H1 (cell line): ENCODE data around the gene RDH12. TPM values are rescaled to one million over a fixed set of nuclear protein-coding genes. Genes with fewer than 3 reads are reported as not detected.

Source experiments
- CTCF ChIA-PET: fragments of 300-600 bp; sonication (Branson Sonifier 250); formaldehyde crosslinking; loops from one replicate; lab custom pipeline; 2021; ENCODE audit not compliant: partially characterized antibody; lab: Charles Lee
- POLR2A ChIA-PET: fragments of 300-600 bp; sonication (Branson Sonifier 250); formaldehyde crosslinking; loops from one replicate; lab custom pipeline; 2021; ENCODE audit warnings: inconsistent platforms; ENCODE audit not compliant: partially characterized antibody; lab: Charles Lee
- DNase-seq, 2 experiments: peaks; one replicate each; pipeline versions ENCODE4 v3.0.0 to v3.0.0-alpha.2; 2010 to 2022; ENCODE audit warnings: low spot score in 2 of 2, low read depth in 1 of 2, mixed read lengths in 1 of 2
- FAIRE-seq: peaks from 2 replicates; lab custom pipeline; 2011; peaks lifted over from hg19 to GRCh38; lab: Jason Lieb, UNC
- H2AFZ ChIP-seq: 2 replicates; pipeline ENCODE4 v1.8.1; 2012; ENCODE audit warnings: low read length, inconsistent platforms
- H2AK5ac ChIP-seq: 2 replicates; pipeline ENCODE4 v1.6.1; 2013; ENCODE audit warnings: low read depth, low read length
- H2BK120ac ChIP-seq: replicated peaks from 2 replicates; pipeline ENCODE3; 2013; ENCODE audit warnings: low read depth, low read length, inconsistent platforms
- H2BK12ac ChIP-seq: 2 replicates; pipeline ENCODE4 v1.6.1; 2013; ENCODE audit warnings: low read depth, low read length
- H2BK15ac ChIP-seq: 2 replicates; pipeline ENCODE4 v1.6.1; 2013; ENCODE audit warnings: low read length
- H2BK20ac ChIP-seq: 2 replicates; pipeline ENCODE4 v1.6.1; 2013; ENCODE audit warnings: low read length
- H2BK5ac ChIP-seq: 2 replicates; pipeline ENCODE4 v1.6.1; 2013; ENCODE audit warnings: low read depth, low read length
- H3K14ac ChIP-seq: 2 replicates; pipeline ENCODE4 v1.6.1; 2013; ENCODE audit warnings: inconsistent platforms; ENCODE audit not compliant: insufficient read length
- H3K18ac ChIP-seq: 2 replicates; pipeline ENCODE4 v1.6.1; 2013; ENCODE audit warnings: low read length; ENCODE audit errors: extremely low read depth
- H3K23ac ChIP-seq: 2 replicates; pipeline ENCODE4 v1.6.1; 2013; ENCODE audit warnings: inconsistent platforms; ENCODE audit not compliant: insufficient read length
- H3K23me2 ChIP-seq: 2 replicates; pipeline ENCODE4 v1.6.1; 2013; ENCODE audit warnings: low read depth, low read length
- H3K27ac ChIP-seq: 2 replicates; pipeline ENCODE4 v1.6.1; 2011; ENCODE audit warnings: low read depth, low read length, inconsistent platforms
- H3K27me3 ChIP-seq, 4 experiments: replicated peaks in 1 of 4; 1 replicate in 1 of 4; 2 replicates in 3 of 4; pipeline versions ENCODE4 v1.6.1 to v1.8.1; 2011 to 2013; ENCODE audit warnings: low read length in 3 of 4, mild to moderate bottlenecking in 3 of 4, inconsistent platforms in 2 of 4, mixed read lengths in 2 of 4, moderate library complexity in 1 of 4; ENCODE audit not compliant: control insufficient read depth in 3 of 4, insufficient read depth in 3 of 4; ENCODE audit errors: extremely low read depth in 1 of 4
- H3K36me3 ChIP-seq, 4 experiments: 2 replicates each; pipeline versions ENCODE4 v1.6.1 to v1.8.1; 2011 to 2013; ENCODE audit warnings: mild to moderate bottlenecking in 4 of 4, low read length in 3 of 4, moderate library complexity in 2 of 4, control low read depth in 1 of 4, inconsistent platforms in 1 of 4; ENCODE audit not compliant: insufficient read depth in 4 of 4, control insufficient read depth in 2 of 4
- H3K4ac ChIP-seq: replicated peaks from 2 replicates; pipeline ENCODE3; 2013; ENCODE audit warnings: low read length, low read depth, mixed read lengths, inconsistent platforms; ENCODE audit not compliant: insufficient read length
- H3K4me1 ChIP-seq, 4 experiments: replicated peaks in 1 of 4; 1 replicate in 1 of 4; 2 replicates in 3 of 4; pipeline versions ENCODE4 v1.6.1 to v1.8.1; 2011 to 2013; ENCODE audit warnings: low read length in 3 of 4, inconsistent platforms in 2 of 4, mixed read lengths in 1 of 4; ENCODE audit not compliant: insufficient read depth in 4 of 4, control insufficient read depth in 3 of 4
- H3K4me2 ChIP-seq, 2 experiments: 2 replicates each; pipeline versions ENCODE4 v1.6.1 to v1.8.1; 2011 to 2013; ENCODE audit warnings: low read depth in 2 of 2, low read length in 2 of 2, control low read depth in 1 of 2, inconsistent platforms in 1 of 2, mild to moderate bottlenecking in 1 of 2; ENCODE audit not compliant: insufficient read depth in 1 of 2
- H3K4me3 ChIP-seq, 4 experiments: fragments of 200-600, 300-600 bp in 1 of 4; sonication (generic), shearing (Covaris generic), sonication (Bioruptor Twin) in 1 of 4; 2 replicates each; pipeline versions ENCODE4 v1.5.1 to v1.8.1; 2011 to 2016; ENCODE audit warnings: low read length in 4 of 4, low read depth in 3 of 4, control low read depth in 2 of 4, inconsistent platforms in 2 of 4, mild to moderate bottlenecking in 2 of 4, mixed read lengths in 1 of 4, moderate library complexity in 1 of 4; ENCODE audit not compliant: insufficient read depth in 2 of 4; ENCODE audit errors: extremely low read depth in 1 of 4
- H3K56ac ChIP-seq: replicated peaks from 2 replicates; pipeline ENCODE3; 2013; ENCODE audit warnings: low read depth, mild to moderate bottlenecking, mixed read lengths, low read length, inconsistent platforms; ENCODE audit not compliant: insufficient read length
- H3K79me1 ChIP-seq: 2 replicates; pipeline ENCODE4 v1.6.1; 2013; ENCODE audit warnings: low read depth, low read length, control low read depth
- H3K79me2 ChIP-seq, 2 experiments: 2 replicates each; pipeline versions ENCODE4 v1.6.1 to v1.8.1; 2012 to 2013; ENCODE audit warnings: low read length in 2 of 2, mild to moderate bottlenecking in 2 of 2, inconsistent platforms in 1 of 2; ENCODE audit not compliant: insufficient read depth in 2 of 2, control insufficient read depth in 1 of 2
- H3K9ac ChIP-seq, 4 experiments: replicated peaks in 1 of 4; 1 replicate in 1 of 4; 2 replicates in 3 of 4; pipeline versions ENCODE4 v1.6.1 to v1.8.1; 2011 to 2013; ENCODE audit warnings: low read depth in 3 of 4, low read length in 3 of 4, control low read depth in 2 of 4, mild to moderate bottlenecking in 2 of 4, moderate library complexity in 2 of 4, inconsistent platforms in 1 of 4; ENCODE audit errors: extremely low read depth in 1 of 4
- H3K9me3 ChIP-seq, 2 experiments: 2 replicates each; pipeline versions ENCODE4 v1.6.1 to v1.8.1; 2012 to 2013; ENCODE audit warnings: mild to moderate bottlenecking in 2 of 2, moderate library complexity in 2 of 2, control low read depth in 1 of 2, inconsistent platforms in 1 of 2, low read depth in 1 of 2, low read length in 1 of 2, mixed read lengths in 1 of 2; ENCODE audit not compliant: insufficient read depth in 2 of 2
- H4K20me1 ChIP-seq, 2 experiments: replicated peaks in 1 of 2; 2 replicates each; pipeline versions ENCODE3 to v1.8.1; 2011 to 2013; ENCODE audit warnings: inconsistent platforms in 2 of 2, low read length in 2 of 2, mild to moderate bottlenecking in 1 of 2; ENCODE audit not compliant: insufficient read depth in 2 of 2, control insufficient read depth in 1 of 2
- H4K5ac ChIP-seq: 2 replicates; pipeline ENCODE4 v1.6.1; 2013; ENCODE audit warnings: low read length, low read depth, mixed read lengths, inconsistent platforms; ENCODE audit not compliant: insufficient read length
- H4K8ac ChIP-seq: 2 replicates; pipeline ENCODE4 v1.8.0; 2013; ENCODE audit warnings: mild to moderate bottlenecking, moderate library complexity, low read length, inconsistent platforms; ENCODE audit not compliant: insufficient read depth; ENCODE audit errors: extremely low read depth
- H4K91ac ChIP-seq: replicated peaks from 2 replicates; pipeline ENCODE3; 2013; ENCODE audit warnings: low read length, mixed read lengths, inconsistent platforms; ENCODE audit not compliant: insufficient read length
- BCL11A ChIP-seq, 2 experiments: IDR thresholded peaks; one replicate each; pipeline ENCODE4 v1.6.1; 2011; ENCODE audit warnings: low read depth in 2 of 2, low read length in 2 of 2, mild to moderate bottlenecking in 2 of 2
- GTF2F1 ChIP-seq: IDR thresholded peaks from 2 replicates; pipeline ENCODE4 v1.6.1; 2012; ENCODE audit warnings: low read depth, low read length, improper control_type of control experiment, borderline replicate concordance
- KDM4A ChIP-seq: IDR thresholded peaks from one replicate; pipeline ENCODE4 v1.7.1; 2012; ENCODE audit warnings: low read depth, mild to moderate bottlenecking, moderate library complexity, low read length, inconsistent platforms; ENCODE audit not compliant: severe bottlenecking
- KDM5A ChIP-seq: fragments of 200-600 bp; IDR thresholded peaks from 2 replicates; pipeline ENCODE4 v1.7.1; 2012; ENCODE audit warnings: mild to moderate bottlenecking, low read length, inconsistent platforms, mixed read lengths
- RAD21 ChIP-seq, 2 experiments: IDR thresholded peaks in 1 of 2; conservative IDR thresholded peaks in 1 of 2; 2 replicates each; pipeline ENCODE4 v1.6.1; 2011; ENCODE audit warnings: low read depth in 2 of 2, low read length in 2 of 2, improper control_type of control experiment in 1 of 2, inconsistent platforms in 1 of 2, mild to moderate bottlenecking in 1 of 2, moderate library complexity in 1 of 2
- SIN3A ChIP-seq, 2 experiments: IDR thresholded peaks in 1 of 2; conservative IDR thresholded peaks in 1 of 2; 2 replicates each; pipeline ENCODE4 v1.6.1; 2011 to 2012; ENCODE audit warnings: low read length in 2 of 2, improper control_type of control experiment in 1 of 2, low read depth in 1 of 2, mild to moderate bottlenecking in 1 of 2
- SIX5 ChIP-seq: IDR thresholded peaks from 2 replicates; pipeline ENCODE4 v1.6.1; 2011; ENCODE audit warnings: mild to moderate bottlenecking, low read depth, low read length
- SP1 ChIP-seq: IDR thresholded peaks from 2 replicates; pipeline ENCODE4 v1.6.1; 2011; ENCODE audit warnings: low read depth, low read length
- SUZ12 ChIP-seq: fragments of 200-600 bp; sonication (generic); IDR thresholded peaks from 2 replicates; pipeline ENCODE4 v1.6.1; 2012; ENCODE audit warnings: mild to moderate bottlenecking, inconsistent platforms, low read length, moderate library complexity, mixed read lengths
- TBP ChIP-seq: IDR thresholded peaks from 2 replicates; pipeline ENCODE4 v1.6.1; 2011; ENCODE audit warnings: low read depth, low read length, improper control_type of control experiment
- TEAD4 ChIP-seq: IDR thresholded peaks from 2 replicates; pipeline ENCODE4 v1.6.1; 2012; ENCODE audit warnings: low read depth, low read length, inconsistent platforms, mixed read lengths
- YY1 ChIP-seq: IDR thresholded peaks from 2 replicates; pipeline ENCODE4 v1.6.1; 2011; ENCODE audit warnings: low read depth, mild to moderate bottlenecking, low read length
- WGBS, 2 experiments: shearing (Covaris generic) in 1 of 2; methylation state at CpG; one replicate each; pipeline versions ENCODE4 v1.1.6 to v1.1.7; 2013 to 2015; ENCODE audit warnings: low lambda C conversion rate in 2 of 2, mixed read lengths in 2 of 2, inconsistent platforms in 1 of 2, low coverage in 1 of 2, missing lambda C conversion rate in 1 of 2; ENCODE audit not compliant: insufficient replicate concordance in 2 of 2, insufficient coverage in 1 of 2, insufficient read length in 1 of 2; ENCODE audit errors: extremely low coverage in 1 of 2, missing lambda C conversion rate in 1 of 2; 5-methylcytosine and 5-hydroxymethylcytosine counted together
- polyA plus RNA-seq, 7 experiments: library from polyadenylated mRNA; depleted of rRNA in 3 of 7; stranded (reverse) in 5 of 7; unstranded in 2 of 7; fragments of >200 nt in 5 of 7; fragments of 200-250 nt in 2 of 7; gene quantifications; 1 replicate in 5 of 7; 2 replicates in 1 of 7; 4 replicates in 1 of 7; pipeline versions ENCODE4 v1.2.1 to v1.2.3, GENCODE V29; 2011 to 2013; ENCODE audit warnings: missing spikeins in 2 of 7, mixed read lengths in 2 of 7
- total RNA-seq: library from RNA; stranded (reverse); fragmentation: NEBNext Ultra II Directional; extraction: Animal tissue kit (Norgen Biotek cat#: 25700); gene quantifications from 2 replicates; pipeline ENCODE4 v1.2.1, GENCODE V29; 2021

RDH12 gene
- total and polyA plus RNA-seq, 2 of the 8 experiments (the other 6 are each of a cell fraction or from before 2014, with no cell fraction given) = 1.2 to 1.5 TPM

DNA sequence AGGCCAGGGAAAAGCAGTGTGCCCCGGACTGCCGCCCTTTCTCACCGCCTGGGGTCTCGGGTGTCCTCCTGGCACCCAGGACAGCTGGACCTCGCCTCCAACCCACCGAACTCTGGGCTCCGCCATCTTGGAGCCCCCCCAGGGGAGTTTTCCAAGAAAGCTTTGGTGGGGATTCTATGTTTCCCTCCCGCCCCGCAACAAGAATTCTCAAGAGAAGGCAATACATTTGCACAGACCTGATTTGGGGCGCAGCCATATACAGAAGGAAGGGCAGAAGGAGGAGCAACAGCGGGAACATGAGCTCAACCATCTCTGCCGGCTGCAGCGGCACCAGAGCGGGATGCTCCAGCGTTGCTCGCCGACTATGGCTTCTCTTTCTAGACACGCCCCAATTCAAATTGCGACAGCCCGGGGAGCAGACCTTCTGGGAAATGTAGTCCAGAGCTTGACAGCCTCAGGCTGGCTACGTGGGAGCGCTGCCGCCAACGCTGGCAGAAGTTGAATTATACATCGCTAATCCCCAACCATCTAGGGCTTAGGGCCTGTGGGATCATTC is 6.2 kb upstream of the RDH12 start, which contains the start of gene RDH11:
TSS of gene RDH11 (minus strand) at position 371 of the 556 bp plus-strand sequence. CDS start at position 310, 61 bp downstream.
- peak within 1 kb of the TSS; percentile 97 for H3K18ac ChIP-seq
- DNase-seq = peak; percentile 49 to 86
- H3K23me2 ChIP-seq = 0 out of 2 replicates have a peak, but pooled peaks cover 2% of the 10 kb centered on the region
- H3K79me1 ChIP-seq = peaks cover 5% of the 10 kb centered on the region; the same call in 1 of the 2 replicates
- H3K23ac ChIP-seq = no peak within 1 kb of the TSS
- H2BK15ac ChIP-seq = no peak within 1 kb of the TSS
- H3K27me3 ChIP-seq = peaks cover 0 to 2% (median 0%) of the 10 kb centered on the region in 4 experiments; a peak in 2 of 7 replicates
- H4K91ac ChIP-seq = peak within 1 kb of the TSS; percentile 69
- H3K27ac ChIP-seq = peak within 1 kb of the TSS; percentile 73
- peak within 1 kb of the TSS; percentile 81 for H4K8ac ChIP-seq
- peak within 1 kb of the TSS; percentile 58 for H4K5ac ChIP-seq
- ChIA-PET POLR2A (interaction anchor here (0.6 to 3.0 kb wide), 21 partner anchors 9 to 259 kb away, joined by 3 to 21 read pairs (median 6); partner anchors contain the start of genes ARG2, PIGH, VTI1B and ZFYVE26), CTCF (interaction anchor here (0.6 to 3.1 kb wide), 7 partner anchors 9 to 458 kb away, joined by 3 to 26 read pairs (median 3); no protein-coding TSS in a partner anchor)
- no peaks in the 10 kb centered on the region for H3K9me3 ChIP-seq
- no peak within 1 kb of the TSS for H2BK120ac ChIP-seq
- no peak within 1 kb of the TSS; the same call in 1 of the 2 replicates for H2BK20ac ChIP-seq
- H3K4me2 ChIP-seq = peak within 1 kb of the TSS; percentile 64 to 85
- H2AK5ac ChIP-seq = no peak within 1 kb of the TSS
- H3K4me1 ChIP-seq = peaks cover 3 to 5% (median 4%) of the 10 kb centered on the region in 4 experiments; a peak in 4 of 7 replicates
- FAIRE-seq = peak; percentile 73
- H3K4me3 ChIP-seq = peak within 1 kb of the TSS; percentile 76 to 97 (median 87)
- 0 out of 2 replicates have a peak within 1 kb of the TSS, but pooled peaks have one; percentile 54 for H2AFZ ChIP-seq
- H3K36me3 ChIP-seq = peaks cover 17 to 28% (median 25%) of the 10 kb centered on the region in 4 experiments
- H3K56ac ChIP-seq = peak within 1 kb of the TSS; percentile 85
- H2BK5ac ChIP-seq = peak within 1 kb of the TSS; percentile 49
- peak within 1 kb of the TSS; percentile 28 for H3K4ac ChIP-seq
- H4K20me1 ChIP-seq = peaks cover 5 to 10% of the 10 kb centered on the region in 2 experiments
- 1% methylated on average over 25 of the region's 25 CpGs; no CpG with 5 or more reads in 1 of the 2 experiments for WGBS, 2 experiments
- peaks cover 10 to 49% of the 10 kb centered on the region in 2 experiments for H3K79me2 ChIP-seq
- H3K14ac ChIP-seq = no peak within 1 kb of the TSS
- H3K9ac ChIP-seq = peak within 1 kb of the TSS; percentile 77 to 81 (median 80)
- H2BK12ac ChIP-seq = no peak within 1 kb of the TSS
- TF ChIP-seq YY1 = peak; percentile 89
- no peak for TF ChIP-seq KDM5A
- no peak for TF ChIP-seq SUZ12
- no peak; the same call in 1 of the 2 replicates for TF ChIP-seq GTF2F1
- no peak for TF ChIP-seq RAD21 (IDR thresholded peaks at IDR 0.05 in 1 of 2, conservative IDR thresholded peaks at IDR 0.05 in 1 of 2; ENCODE audit: low read depth in 2 of 2, low read length in 2 of 2)
- TF ChIP-seq TBP = peak; percentile 90
- TF ChIP-seq SIX5 = peak; percentile 81
- no peak for TF ChIP-seq BCL11A (IDR thresholded peaks at IDR 0.05; ENCODE audit: low read depth in 2 of 2, low read length in 2 of 2)
- peak; percentile 49 for TF ChIP-seq KDM4A
- peak; percentile 89 to 92 for TF ChIP-seq SIN3A (conservative IDR thresholded peaks at IDR 0.05 in 1 of 2, IDR thresholded peaks at IDR 0.05 in 1 of 2; ENCODE audit: low read depth in 1 of 2, low read length in 2 of 2)
- peak; percentile 51; the same call in 1 of the 2 replicates for TF ChIP-seq SP1
- no peak for TF ChIP-seq TEAD4
